Central memory CD8-positive, alpha-beta T cell (primary cell): ENCODE results near the gene NAV2.
A peak's percentile ranks its signal among the peaks of the same experiment; 100 is the strongest.

Experiments used
- ATAC-seq: fragments of 150-1000 bp; cut with Tn5 transposase; replicated peaks from 2 replicates; pipeline ENCODE4 v1.10.0; 2022; ENCODE audit warnings: mild to moderate bottlenecking, moderate FRiP score, moderate number of reproducible peaks; ENCODE audit not compliant: poor library complexity, severe bottlenecking; ENCODE audit errors: extremely low read depth
- DNase-seq, 2 donors: peaks; one replicate each; pipeline ENCODE4 v3.0.0; 2021; ENCODE audit warnings: low spot score in 2 of 2
- H3K27ac Mint-ChIP-seq: one replicate; pipeline ENCODE4 v1.8.0; 2022; ENCODE audit warnings: low read depth, mild to moderate bottlenecking, moderate library complexity, mixed read lengths
- H3K27me3 Mint-ChIP-seq: one replicate; pipeline ENCODE4 v1.8.0; 2022; ENCODE audit warnings: mixed read lengths
- H3K36me3 Mint-ChIP-seq: one replicate; pipeline ENCODE4 v1.8.0; 2022; ENCODE audit warnings: mild to moderate bottlenecking, moderate library complexity, mixed read lengths; ENCODE audit not compliant: insufficient read depth
- H3K4me1 Mint-ChIP-seq: one replicate; pipeline ENCODE4 v1.8.0; 2022; ENCODE audit warnings: mixed read lengths
- H3K4me3 Mint-ChIP-seq: one replicate; pipeline ENCODE4 v1.8.0; 2022; ENCODE audit warnings: mild to moderate bottlenecking, moderate library complexity, mixed read lengths
- H3K9me3 Mint-ChIP-seq: one replicate; pipeline ENCODE4 v1.8.0; 2022; ENCODE audit warnings: mixed read lengths

NAV2 gene

GRCh38 chr11:19694796-19695345, 17.8 kb upstream of the NAV2 start:
- DNase-seq: no peak
- Mint-ChIP-seq H3K4me1 (no peaks in the 10 kb centered on the region), H3K9me3 (no peaks in the 10 kb centered on the region), H3K36me3 (peaks cover 1% of the 10 kb centered on the region), H3K4me3 (no peak overlapping the region), H3K27me3 (peaks cover 45% of the 10 kb centered on the region), H3K27ac (no peak overlapping the region)
- ATAC-seq: no peak

GRCh38 chr11:19696073-19696472, 16.6 kb upstream of the NAV2 start:
- Mint-ChIP-seq H3K4me3 (no peak overlapping the region), H3K4me1 (no peaks in the 10 kb centered on the region), H3K27ac (no peak overlapping the region), H3K9me3 (no peaks in the 10 kb centered on the region), H3K27me3 (peaks cover 55% of the 10 kb centered on the region), H3K36me3 (peaks cover 1% of the 10 kb centered on the region)
- ATAC-seq (no peak), DNase-seq (no peak)

GRCh38 chr11:19696904-19697303, 15.7 kb upstream of the NAV2 start:
- DNase-seq: no peak
- no peak overlapping the region for H3K27ac Mint-ChIP-seq
- no peaks in the 10 kb centered on the region for H3K4me1 Mint-ChIP-seq
- H3K36me3 Mint-ChIP-seq: peaks cover 1% of the 10 kb centered on the region
- no peaks in the 10 kb centered on the region for H3K9me3 Mint-ChIP-seq
- H3K27me3 Mint-ChIP-seq: peaks cover 58% of the 10 kb centered on the region
- no peak for ATAC-seq
- no peak overlapping the region for H3K4me3 Mint-ChIP-seq

GRCh38 chr11:19697721-19698121, 14.9 kb upstream of the NAV2 start:
- ATAC-seq (no peak), DNase-seq (no peak)
- H3K4me1 Mint-ChIP-seq: no peaks in the 10 kb centered on the region
- peaks cover 1% of the 10 kb centered on the region for H3K36me3 Mint-ChIP-seq
- no peak overlapping the region for H3K4me3 Mint-ChIP-seq
- peaks cover 62% of the 10 kb centered on the region for H3K27me3 Mint-ChIP-seq
- no peak overlapping the region for H3K27ac Mint-ChIP-seq
- H3K9me3 Mint-ChIP-seq: no peaks in the 10 kb centered on the region

- Mint-ChIP-seq H3K36me3 (peaks cover 1% of the 10 kb centered on the region), H3K4me3 (no peak overlapping the region), H3K27me3 (peaks cover 70% of the 10 kb centered on the region), H3K4me1 (no peaks in the 10 kb centered on the region), H3K9me3 (no peaks in the 10 kb centered on the region), H3K27ac (no peak overlapping the region)
- ATAC-seq: no peak
- DNase-seq: no peak
Measured at GRCh38 chr11:19698493-19699292, 13.9 kb upstream of the NAV2 start.

GRCh38 chr11:19701421-19701820, 11.2 kb upstream of the NAV2 start:
- H3K9me3 Mint-ChIP-seq: no peaks in the 10 kb centered on the region
- no peaks in the 10 kb centered on the region for H3K4me1 Mint-ChIP-seq
- no peaks in the 10 kb centered on the region for H3K36me3 Mint-ChIP-seq

GRCh38 chr11:19702620-19703019, 10.0 kb upstream of the NAV2 start:
- ATAC-seq: no peak
- DNase-seq: no peak
- Mint-ChIP-seq H3K27me3 (peaks cover 48% of the 10 kb centered on the region), H3K27ac (no peak overlapping the region), H3K4me3 (no peak overlapping the region), H3K4me1 (no peaks in the 10 kb centered on the region), H3K36me3 (no peaks in the 10 kb centered on the region), H3K9me3 (no peaks in the 10 kb centered on the region)

More at GRCh38 chr11:19701421-19701820, 11.2 kb upstream of the NAV2 start:
- Mint-ChIP-seq H3K27ac (no peak overlapping the region), H3K27me3 (peaks cover 60% of the 10 kb centered on the region), H3K4me3 (no peak overlapping the region)
- ATAC-seq (no peak), DNase-seq (no peak)

- H3K27ac Mint-ChIP-seq: no peak overlapping the region
- no peak overlapping the region for H3K4me3 Mint-ChIP-seq
- H3K27me3 Mint-ChIP-seq: peaks cover 42% of the 10 kb centered on the region
- no peaks in the 10 kb centered on the region for H3K9me3 Mint-ChIP-seq
- H3K36me3 Mint-ChIP-seq: no peaks in the 10 kb centered on the region
- DNase-seq: no peak
- no peaks in the 10 kb centered on the region for H3K4me1 Mint-ChIP-seq
- ATAC-seq: no peak
Measured at GRCh38 chr11:19703211-19703610, 9.4 kb upstream of the NAV2 start.

- DNase-seq: no peak
Measured at GRCh38 chr11:19704213-19704612, 8.4 kb upstream of the NAV2 start.

GRCh38 chr11:19705936-19706335, 6.7 kb upstream of the NAV2 start:
- no peak for ATAC-seq

More at GRCh38 chr11:19704213-19704612, 8.4 kb upstream of the NAV2 start:
- Mint-ChIP-seq H3K27me3 (peaks cover 32% of the 10 kb centered on the region), H3K4me1 (no peaks in the 10 kb centered on the region), H3K36me3 (no peaks in the 10 kb centered on the region), H3K4me3 (no peak overlapping the region), H3K9me3 (no peaks in the 10 kb centered on the region), H3K27ac (no peak overlapping the region)
- ATAC-seq: no peak

GRCh38 chr11:19711911-19712280, 741 bp upstream of the NAV2 start:
- DNase-seq (no peak), ATAC-seq (no peak)
- H3K4me3 Mint-ChIP-seq: peak overlapping the region; percentile 95
- H3K27ac Mint-ChIP-seq: peak overlapping the region; percentile 74
- H3K4me1 Mint-ChIP-seq: peaks cover 20% of the 10 kb centered on the region
- H3K9me3 Mint-ChIP-seq: no peaks in the 10 kb centered on the region
- peaks cover 2% of the 10 kb centered on the region for H3K36me3 Mint-ChIP-seq
- H3K27me3 Mint-ChIP-seq: peaks cover 29% of the 10 kb centered on the region

More at GRCh38 chr11:19705936-19706335, 6.7 kb upstream of the NAV2 start:
- no peaks in the 10 kb centered on the region for H3K4me1 Mint-ChIP-seq
- H3K27ac Mint-ChIP-seq: no peak overlapping the region
- peaks cover 15% of the 10 kb centered on the region for H3K27me3 Mint-ChIP-seq
- peaks cover 2% of the 10 kb centered on the region for H3K36me3 Mint-ChIP-seq
- no peaks in the 10 kb centered on the region for H3K9me3 Mint-ChIP-seq
- H3K4me3 Mint-ChIP-seq: no peak overlapping the region
- no peak for DNase-seq

GRCh38 chr11:19713196-19714021, 772 bp downstream of the NAV2 start:
- Mint-ChIP-seq H3K4me1 (peaks cover 20% of the 10 kb centered on the region), H3K4me3 (peak overlapping the region; percentile 95), H3K27me3 (peaks cover 29% of the 10 kb centered on the region), H3K36me3 (peaks cover 3% of the 10 kb centered on the region), H3K27ac (peak overlapping the region; percentile 77), H3K9me3 (no peaks in the 10 kb centered on the region)
- DNase-seq: no peak
- peak; percentile 5 for ATAC-seq
